ENCODE measurements around the gene ZNF384. TPM values are rescaled to one million over a fixed set of nuclear protein-coding genes. Genes with fewer than 3 reads are reported as not detected.

ZNF384 gene
- total RNA-seq, 3 donors from 2014 or later (not counting 1 experiment from before 2014, with no cell fraction given), result 95.1 to 101 (median 100) TPM

DNA sequence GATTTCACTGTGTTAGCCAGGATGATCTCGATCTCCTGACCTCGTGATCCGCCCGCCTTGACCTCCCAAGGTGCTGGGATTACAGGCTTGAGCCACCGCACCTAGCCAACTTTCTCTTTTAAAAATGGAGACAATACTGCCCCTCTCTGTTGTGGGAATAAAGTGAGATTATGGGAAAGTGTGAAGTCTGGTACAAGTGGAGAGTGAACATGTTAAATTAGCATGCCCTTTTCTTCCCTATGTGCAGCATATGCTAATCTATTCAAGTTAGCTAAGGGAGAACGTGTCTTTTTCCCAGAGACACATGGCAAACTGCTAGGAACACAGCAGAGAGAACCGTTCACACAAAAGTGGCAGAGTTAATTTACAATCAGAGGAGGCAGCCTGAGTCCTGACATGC lies 36.2 kb upstream of the ZNF384 start:
- peaks cover 20 to 22% of the 10 kb centered on the region in 2 donors for H3K4me1 Mint-ChIP-seq
- intact Hi-C loops (cut with micrococcal nuclease), result no loop called here
- TF ChIP-seq, protein P1, sequence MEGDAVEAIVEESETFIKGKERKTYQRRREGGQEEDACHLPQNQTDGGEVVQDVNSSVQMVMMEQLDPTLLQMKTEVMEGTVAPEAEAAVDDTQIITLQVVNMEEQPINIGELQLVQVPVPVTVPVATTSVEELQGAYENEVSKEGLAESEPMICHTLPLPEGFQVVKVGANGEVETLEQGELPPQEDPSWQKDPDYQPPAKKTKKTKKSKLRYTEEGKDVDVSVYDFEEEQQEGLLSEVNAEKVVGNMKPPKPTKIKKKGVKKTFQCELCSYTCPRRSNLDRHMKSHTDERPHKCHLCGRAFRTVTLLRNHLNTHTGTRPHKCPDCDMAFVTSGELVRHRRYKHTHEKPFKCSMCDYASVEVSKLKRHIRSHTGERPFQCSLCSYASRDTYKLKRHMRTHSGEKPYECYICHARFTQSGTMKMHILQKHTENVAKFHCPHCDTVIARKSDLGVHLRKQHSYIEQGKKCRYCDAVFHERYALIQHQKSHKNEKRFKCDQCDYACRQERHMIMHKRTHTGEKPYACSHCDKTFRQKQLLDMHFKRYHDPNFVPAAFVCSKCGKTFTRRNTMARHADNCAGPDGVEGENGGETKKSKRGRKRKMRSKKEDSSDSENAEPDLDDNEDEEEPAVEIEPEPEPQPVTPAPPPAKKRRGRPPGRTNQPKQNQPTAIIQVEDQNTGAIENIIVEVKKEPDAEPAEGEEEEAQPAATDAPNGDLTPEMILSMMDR (IDR thresholded peaks at IDR 0.05), result no peak
- DNase-seq (no peak), ATAC-seq (no peak)
- H3K4me3 Mint-ChIP-seq, result peak overlapping the region; percentile 94
- no peaks in the 10 kb centered on the region for H3K9me3 Mint-ChIP-seq
- H3K36me3 Mint-ChIP-seq, result no peaks in the 10 kb centered on the region
- Histone ChIP-seq H3K27ac (ENCODE audit: low read length) (no peak overlapping the region), H3K27me3 (ENCODE audit: control insufficient read depth, insufficient read depth, low read length) (no peaks in the 10 kb centered on the region), H3K4me1 (ENCODE audit: control insufficient read depth, insufficient read depth, low read length) (peaks cover 12% of the 10 kb centered on the region), H3K4me3 (ENCODE audit: low read length) (no peak overlapping the region), H3K9me3 (ENCODE audit: control insufficient read depth, insufficient read depth, low read length) (no peaks in the 10 kb centered on the region), H3K36me3 (ENCODE audit: control insufficient read depth, insufficient read depth, low read length) (peaks cover 26% of the 10 kb centered on the region)
- H3K27ac Mint-ChIP-seq, result no peak overlapping the region
- WGBS (ENCODE audit: insufficient coverage), result 95% methylated on average over 7 of the region's 7 CpGs
- no peaks in the 10 kb centered on the region for H3K27me3 Mint-ChIP-seq (ENCODE audit: low read depth in 2 of 2)

DNA sequence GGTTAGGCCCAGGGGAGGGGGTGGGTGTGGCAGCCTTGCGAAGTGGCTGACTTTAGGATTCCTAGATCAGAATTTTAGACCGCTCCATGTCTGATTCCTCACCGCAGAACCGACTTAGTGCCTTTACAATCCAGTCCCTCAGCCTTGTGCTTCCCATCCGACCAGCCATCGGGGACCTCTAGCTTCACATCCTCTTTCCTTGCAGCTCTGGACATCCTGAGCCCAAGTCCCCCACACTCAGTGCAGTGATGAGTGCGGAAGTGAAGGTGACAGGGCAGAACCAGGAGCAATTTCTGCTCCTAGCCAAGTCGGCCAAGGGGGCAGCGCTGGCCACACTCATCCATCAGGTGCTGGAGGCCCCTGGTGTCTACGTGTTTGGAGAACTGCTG lies 35.2 kb upstream of the ZNF384 start:
- TF ChIP-seq, protein P1 (IDR thresholded peaks at IDR 0.05), result no peak
- peak overlapping the region; percentile 77 to 93 for H3K27ac Mint-ChIP-seq
- Histone ChIP-seq H3K27me3 (ENCODE audit: control insufficient read depth, insufficient read depth, low read length) (no peaks in the 10 kb centered on the region), H3K4me3 (ENCODE audit: low read length) (peak overlapping the region; percentile 68), H3K36me3 (ENCODE audit: control insufficient read depth, insufficient read depth, low read length) (peaks cover 16% of the 10 kb centered on the region), H3K27ac (ENCODE audit: low read length) (peak overlapping the region; percentile 84), H3K4me1 (ENCODE audit: control insufficient read depth, insufficient read depth, low read length) (peaks cover 12% of the 10 kb centered on the region), H3K9me3 (ENCODE audit: control insufficient read depth, insufficient read depth, low read length) (no peaks in the 10 kb centered on the region)
- H3K36me3 Mint-ChIP-seq, result no peaks in the 10 kb centered on the region
- H3K27me3 Mint-ChIP-seq (ENCODE audit: low read depth in 2 of 2), result peaks cover 0 to 3% of the 10 kb centered on the region in 2 donors
- ATAC-seq, result peak; percentile 0 to 12 (median 11)
- intact Hi-C loops (cut with micrococcal nuclease), result no loop called here
- peak in 1 of 2 donors; percentile 25 for DNase-seq
- H3K9me3 Mint-ChIP-seq, result no peaks in the 10 kb centered on the region
- peak overlapping the region; percentile 94 for H3K4me3 Mint-ChIP-seq
- H3K4me1 Mint-ChIP-seq, result peaks cover 20 to 22% of the 10 kb centered on the region in 2 donors
- 7% methylated on average over 10 of the region's 10 CpGs for WGBS (ENCODE audit: insufficient coverage)

DNA sequence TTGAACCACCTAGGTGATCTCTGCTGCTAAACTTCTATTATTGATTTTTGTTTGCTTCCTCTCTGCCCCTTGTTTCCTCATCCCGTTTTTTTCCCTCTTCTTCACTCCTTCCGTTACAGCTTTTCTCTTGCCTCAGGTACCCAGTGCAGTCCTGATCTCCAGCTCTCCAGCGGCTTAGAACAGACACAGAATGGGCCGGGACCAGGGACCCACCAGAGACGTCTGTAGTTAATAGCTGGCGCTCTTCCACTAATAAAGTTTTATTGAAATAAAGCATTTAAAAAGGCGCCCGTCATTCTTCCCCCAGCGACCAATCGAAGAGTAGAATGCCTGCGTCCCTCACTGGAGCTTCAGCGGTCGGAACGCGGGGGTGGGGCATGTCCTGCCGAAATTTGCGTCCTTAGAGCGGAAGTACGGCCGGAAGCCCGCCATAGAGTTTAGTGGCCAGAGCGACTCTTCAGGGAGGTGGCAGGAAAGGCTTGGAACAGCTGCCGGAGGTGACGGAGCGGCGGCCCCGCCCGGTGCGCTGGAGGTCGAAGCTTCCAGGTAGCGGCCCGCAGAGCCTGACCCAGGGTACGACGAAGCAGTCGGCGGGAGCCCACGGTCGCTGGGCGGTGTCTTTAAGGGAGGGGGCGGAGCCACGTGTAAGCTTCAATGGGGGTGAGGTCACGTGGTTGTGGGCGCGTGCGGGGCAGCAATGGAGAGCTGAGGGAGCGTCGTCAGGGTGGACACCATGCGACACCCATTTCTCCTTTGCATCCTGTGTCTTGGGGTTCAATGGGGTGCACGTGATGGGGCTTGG lies 34.6 kb upstream of the ZNF384 start, which contains the start of gene COPS7A:
COPS7A (plus strand) TSS at position 440 of the 802 bp plus-strand sequence. CDS start 611 bp downstream, outside the sequence.
- H3K27ac Mint-ChIP-seq, result peak within 1 kb of the TSS; percentile 77 to 93
- H3K4me1 ChIP-seq (ENCODE audit: control insufficient read depth, insufficient read depth, low read length), result peaks cover 12% of the 10 kb centered on the region
- DNase-seq, result peak; percentile 92 to 96
- no peaks in the 10 kb centered on the region for H3K9me3 Mint-ChIP-seq
- WGBS (ENCODE audit: insufficient coverage), result under 1% methylated on average over 49 of the region's 49 CpGs
- TF ChIP-seq, protein P1 (IDR thresholded peaks at IDR 0.05), result no peak
- no peaks in the 10 kb centered on the region for H3K27me3 ChIP-seq (ENCODE audit: control insufficient read depth, insufficient read depth, low read length)
- intact Hi-C loops (cut with micrococcal nuclease), result loop anchor here (1.0 to 2.0 kb wide), 2 partner anchors 35 to 61 kb away; partner anchors contain the start of genes ING4 and ZNF384
- peaks cover 20 to 22% of the 10 kb centered on the region in 2 donors for H3K4me1 Mint-ChIP-seq
- ATAC-seq, result peak; percentile 90 to 97 (median 93)
- H3K9me3 ChIP-seq (ENCODE audit: control insufficient read depth, insufficient read depth, low read length), result no peaks in the 10 kb centered on the region
- H3K4me3 ChIP-seq (ENCODE audit: low read length), result peak within 1 kb of the TSS; percentile 68
- no peaks in the 10 kb centered on the region for H3K36me3 Mint-ChIP-seq
- H3K27ac ChIP-seq (ENCODE audit: low read length), result peak within 1 kb of the TSS; percentile 84
- peaks cover 0 to 3% of the 10 kb centered on the region in 2 donors for H3K27me3 Mint-ChIP-seq (ENCODE audit: low read depth in 2 of 2)
- H3K36me3 ChIP-seq (ENCODE audit: control insufficient read depth, insufficient read depth, low read length), result peaks cover 11% of the 10 kb centered on the region
- peak within 1 kb of the TSS; percentile 94 for H3K4me3 Mint-ChIP-seq
